HG02642 (cell line): ENCODE data around the gene THY1.
"Not testable (repeated sequence)": the region's sequence is repeated elsewhere in the genome, so short reads cannot be mapped to it uniquely, and the experiment has no call there.

Source experiments
- ATAC-seq: cut with Tn5 transposase; IDR thresholded peaks from one replicate; pipeline ENCODE4 v1.9.1; 2021; ENCODE audit warnings: mild to moderate bottlenecking; ENCODE audit not compliant: unreplicated experiment, poor library complexity

Gene THY1

GRCh38 chr11:119389611-119390254 lies 33.2 kb downstream of the THY1 start:
- no peak for ATAC-seq

GRCh38 chr11:119388103-119388502 lies 34.9 kb downstream of the THY1 start:
- ATAC-seq = no peak

- no peak for ATAC-seq
Observed at GRCh38 chr11:119384332-119384731, 38.6 kb downstream of the THY1 start.

GRCh38 chr11:119382513-119382912 lies 40.5 kb downstream of the THY1 start:
- not testable (repeated sequence) for ATAC-seq

GRCh38 chr11:119382101-119382500 lies 40.9 kb downstream of the THY1 start:
- no peak for ATAC-seq

GRCh38 chr11:119381181-119381988 lies 41.6 kb downstream of the THY1 start, which contains the start of gene USP2:
Gene USP2, minus strand, starts transcription at chr11:119381690. Its CDS starts 8,210 bp downstream, at chr11:119373480.
- peak; percentile 98 for ATAC-seq

- ATAC-seq = no peak
Observed at GRCh38 chr11:119380827-119381180, 42.2 kb downstream of the THY1 start.

- no peak for ATAC-seq
Observed at GRCh38 chr11:119380160-119380826, 42.7 kb downstream of the THY1 start.

GRCh38 chr11:119378851-119379465 lies 44.0 kb downstream of the THY1 start:
- no peak for ATAC-seq

GRCh38 chr11:119377961-119378667 lies 44.9 kb downstream of the THY1 start:
- ATAC-seq = no peak

GRCh38 chr11:119377112-119377901 lies 45.7 kb downstream of the THY1 start:
- ATAC-seq = no peak

- no peak for ATAC-seq
Observed at GRCh38 chr11:119376197-119376847, 46.6 kb downstream of the THY1 start.

GRCh38 chr11:119375337-119376196 lies 47.4 kb downstream of the THY1 start:
- ATAC-seq = no peak

- ATAC-seq = no peak
Observed at GRCh38 chr11:119374632-119375336, 48.2 kb downstream of the THY1 start.

- no peak for ATAC-seq
Observed at GRCh38 chr11:119373921-119374631, 48.9 kb downstream of the THY1 start.

GRCh38 chr11:119373059-119373920 lies 49.7 kb downstream of the THY1 start:
- no peak for ATAC-seq
